ENCODE data around the gene ARHGEF28.
A peak's percentile ranks its signal among the peaks of the same experiment; 100 is the strongest.

The ARHGEF28 gene

GRCh38 chr5:73617510-73618279 lies 8.3 kb upstream of the ARHGEF28 start:
- peak overlapping the region; percentile 48; the same call in 1 of the 2 replicates for H2AFZ ChIP-seq (ENCODE audit: low read length)
- no peaks in the 10 kb centered on the region for H4K20me1 ChIP-seq (ENCODE audit: insufficient read depth, low read length, poor library complexity, severe bottlenecking)
- H3K27me3 ChIP-seq (ENCODE audit: insufficient read depth, low read length, poor library complexity, severe bottlenecking), result no peaks in the 10 kb centered on the region
- H3K79me2 ChIP-seq (ENCODE audit: insufficient read depth, low read length), result no peaks in the 10 kb centered on the region
- no peaks in the 10 kb centered on the region for H3K9me2 ChIP-seq (replicated peaks; ENCODE audit: low read depth, low read length)
- H3K9me3 ChIP-seq (ENCODE audit: insufficient read depth, low read depth, low read length), result no peaks in the 10 kb centered on the region
- H3K4me3 ChIP-seq (ENCODE audit: low read length, poor library complexity, severe bottlenecking), result no peak overlapping the region
- no peaks in the 10 kb centered on the region for H3F3A ChIP-seq (ENCODE audit: low read depth)
- no peaks in the 10 kb centered on the region for H3K36me3 ChIP-seq (ENCODE audit: insufficient read depth, low read length)
- H3K4me1 ChIP-seq (ENCODE audit: insufficient read depth, low read length, poor library complexity, severe bottlenecking), result no peaks in the 10 kb centered on the region
- no peak overlapping the region for H3K4me2 ChIP-seq (ENCODE audit: low read depth, low read length, poor library complexity, severe bottlenecking)
- no peak overlapping the region for H3K9ac ChIP-seq (ENCODE audit: low read depth, low read length, poor library complexity, severe bottlenecking)
- TF ChIP-seq, protein P1, sequence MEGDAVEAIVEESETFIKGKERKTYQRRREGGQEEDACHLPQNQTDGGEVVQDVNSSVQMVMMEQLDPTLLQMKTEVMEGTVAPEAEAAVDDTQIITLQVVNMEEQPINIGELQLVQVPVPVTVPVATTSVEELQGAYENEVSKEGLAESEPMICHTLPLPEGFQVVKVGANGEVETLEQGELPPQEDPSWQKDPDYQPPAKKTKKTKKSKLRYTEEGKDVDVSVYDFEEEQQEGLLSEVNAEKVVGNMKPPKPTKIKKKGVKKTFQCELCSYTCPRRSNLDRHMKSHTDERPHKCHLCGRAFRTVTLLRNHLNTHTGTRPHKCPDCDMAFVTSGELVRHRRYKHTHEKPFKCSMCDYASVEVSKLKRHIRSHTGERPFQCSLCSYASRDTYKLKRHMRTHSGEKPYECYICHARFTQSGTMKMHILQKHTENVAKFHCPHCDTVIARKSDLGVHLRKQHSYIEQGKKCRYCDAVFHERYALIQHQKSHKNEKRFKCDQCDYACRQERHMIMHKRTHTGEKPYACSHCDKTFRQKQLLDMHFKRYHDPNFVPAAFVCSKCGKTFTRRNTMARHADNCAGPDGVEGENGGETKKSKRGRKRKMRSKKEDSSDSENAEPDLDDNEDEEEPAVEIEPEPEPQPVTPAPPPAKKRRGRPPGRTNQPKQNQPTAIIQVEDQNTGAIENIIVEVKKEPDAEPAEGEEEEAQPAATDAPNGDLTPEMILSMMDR (conservative IDR thresholded peaks at IDR 0.05; ENCODE audit: low read length), result no peak
- TF ChIP-seq EZH2phosphoT487 (IDR thresholded peaks at IDR 0.05; ENCODE audit: borderline replicate concordance), result no peak

GRCh38 chr5:73619606-73620333 lies 6.2 kb upstream of the ARHGEF28 start:
- H4K20me1 ChIP-seq (ENCODE audit: insufficient read depth, low read length, poor library complexity, severe bottlenecking), result no peaks in the 10 kb centered on the region
- no peak overlapping the region for H3K9ac ChIP-seq (ENCODE audit: low read depth, low read length, poor library complexity, severe bottlenecking)
- H3K27me3 ChIP-seq (ENCODE audit: insufficient read depth, low read length, poor library complexity, severe bottlenecking), result no peaks in the 10 kb centered on the region
- no peaks in the 10 kb centered on the region for H3K9me3 ChIP-seq (ENCODE audit: insufficient read depth, low read depth, low read length)
- TF ChIP-seq, protein P1 (conservative IDR thresholded peaks at IDR 0.05; ENCODE audit: low read length), result no peak
- TF ChIP-seq EZH2phosphoT487 (IDR thresholded peaks at IDR 0.05; ENCODE audit: borderline replicate concordance), result no peak
- no peaks in the 10 kb centered on the region for H3K4me1 ChIP-seq (ENCODE audit: insufficient read depth, low read length, poor library complexity, severe bottlenecking)
- H3K9me2 ChIP-seq (replicated peaks; ENCODE audit: low read depth, low read length), result no peaks in the 10 kb centered on the region
- no peak overlapping the region for H2AFZ ChIP-seq (ENCODE audit: low read length)
- no peak overlapping the region for H3K4me2 ChIP-seq (ENCODE audit: low read depth, low read length, poor library complexity, severe bottlenecking)
- no peaks in the 10 kb centered on the region for H3K36me3 ChIP-seq (ENCODE audit: insufficient read depth, low read length)
- H3K79me2 ChIP-seq (ENCODE audit: insufficient read depth, low read length), result no peaks in the 10 kb centered on the region
- H3K4me3 ChIP-seq (ENCODE audit: low read length, poor library complexity, severe bottlenecking), result no peak overlapping the region
- H3F3A ChIP-seq (ENCODE audit: low read depth), result no peaks in the 10 kb centered on the region

- Histone ChIP-seq H3K9me3 (ENCODE audit: insufficient read depth, low read depth, low read length) (no peaks in the 10 kb centered on the region), H3F3A (ENCODE audit: low read depth) (no peaks in the 10 kb centered on the region), H3K9me2 (replicated peaks; ENCODE audit: low read depth, low read length) (no peaks in the 10 kb centered on the region), H4K20me1 (ENCODE audit: insufficient read depth, low read length, poor library complexity, severe bottlenecking) (no peaks in the 10 kb centered on the region), H2AFZ (ENCODE audit: low read length) (no peak overlapping the region), H3K4me2 (ENCODE audit: low read depth, low read length, poor library complexity, severe bottlenecking) (no peak overlapping the region), H3K4me3 (ENCODE audit: low read length, poor library complexity, severe bottlenecking) (no peak overlapping the region), H3K4me1 (ENCODE audit: insufficient read depth, low read length, poor library complexity, severe bottlenecking) (no peaks in the 10 kb centered on the region), H3K79me2 (ENCODE audit: insufficient read depth, low read length) (no peaks in the 10 kb centered on the region), H3K27me3 (ENCODE audit: insufficient read depth, low read length, poor library complexity, severe bottlenecking) (no peaks in the 10 kb centered on the region), H3K36me3 (ENCODE audit: insufficient read depth, low read length) (no peaks in the 10 kb centered on the region), H3K9ac (ENCODE audit: low read depth, low read length, poor library complexity, severe bottlenecking) (no peak overlapping the region)
- no peak for TF ChIP-seq EZH2phosphoT487 (IDR thresholded peaks at IDR 0.05; ENCODE audit: borderline replicate concordance)
These were observed 5.7 kb upstream of the ARHGEF28 start for GRCh38 chr5:73620334-73620687.

All from Loucy (cell line).